ENCODE results near the gene RECK.
A peak's percentile ranks its signal among the peaks of the same experiment; 100 is the strongest.
"Not testable (repeated sequence)": the region's sequence is repeated elsewhere in the genome, so short reads cannot be mapped to it uniquely, and the experiment has no call there.

The RECK gene

GRCh38 chr9:36160126-36160525 is 123.4 kb downstream of the RECK start:
- ATAC-seq, H3K4me3 Mint-ChIP-seq, H3K9me3 Mint-ChIP-seq, H3K27me3 Mint-ChIP-seq, H3K4me1 Mint-ChIP-seq, DNase-seq, H3K27ac Mint-ChIP-seq: not testable (repeated sequence)

- Mint-ChIP-seq H3K4me1 (peaks cover 11% of the 10 kb centered on the region), H3K27me3 (no peaks in the 10 kb centered on the region), H3K4me3 (no peak overlapping the region), H3K27ac (no peak overlapping the region), H3K9me3 (no peaks in the 10 kb centered on the region)
- DNase-seq (no peak), ATAC-seq (no peak)
These were observed 124.5 kb downstream of the RECK start for GRCh38 chr9:36161187-36161586.

GRCh38 chr9:36162211-36162738 is 125.6 kb downstream of the RECK start:
- Mint-ChIP-seq H3K4me3 (no peak overlapping the region), H3K4me1 (peaks cover 16% of the 10 kb centered on the region), H3K27me3 (no peaks in the 10 kb centered on the region), H3K27ac (no peak overlapping the region), H3K9me3 (no peaks in the 10 kb centered on the region)
- ATAC-seq, result no peak
- no peak for DNase-seq

GRCh38 chr9:36163049-36163785 is 126.5 kb downstream of the RECK start:
- ATAC-seq (no peak), DNase-seq (no peak)
- Mint-ChIP-seq H3K27ac (peak overlapping the region in 1 of 2 donors; percentile 75), H3K9me3 (no peaks in the 10 kb centered on the region), H3K4me3 (no peak overlapping the region), H3K4me1 (peaks cover 13% of the 10 kb centered on the region), H3K27me3 (no peaks in the 10 kb centered on the region)

- peaks cover 8% of the 10 kb centered on the region for H3K4me1 Mint-ChIP-seq
- ATAC-seq (no peak), DNase-seq (no peak)
- no peaks in the 10 kb centered on the region for H3K9me3 Mint-ChIP-seq
- H3K27ac Mint-ChIP-seq, result no peak overlapping the region
- H3K4me3 Mint-ChIP-seq, result no peak overlapping the region
- H3K27me3 Mint-ChIP-seq, result no peaks in the 10 kb centered on the region
These were observed 127.1 kb downstream of the RECK start for GRCh38 chr9:36163786-36164170.

- Mint-ChIP-seq H3K4me1 (peaks cover 8% of the 10 kb centered on the region), H3K27ac (no peak overlapping the region), H3K27me3 (no peaks in the 10 kb centered on the region), H3K9me3 (no peaks in the 10 kb centered on the region), H3K4me3 (no peak overlapping the region)
- ATAC-seq (no peak), DNase-seq (no peak)
These were observed 127.7 kb downstream of the RECK start for GRCh38 chr9:36164372-36164771.

- peak overlapping the region in 1 of 2 donors; percentile 55 for H3K27ac Mint-ChIP-seq
- no peak overlapping the region for H3K4me3 Mint-ChIP-seq
- H3K9me3 Mint-ChIP-seq, result no peaks in the 10 kb centered on the region
- no peak for ATAC-seq
- H3K4me1 Mint-ChIP-seq, result peaks cover 8% of the 10 kb centered on the region
- no peak for DNase-seq
- H3K27me3 Mint-ChIP-seq, result no peaks in the 10 kb centered on the region
These were observed 128.3 kb downstream of the RECK start for GRCh38 chr9:36164989-36165388.

- peak overlapping the region; percentile 42 to 60 for H3K4me3 Mint-ChIP-seq
- H3K9me3 Mint-ChIP-seq, result no peaks in the 10 kb centered on the region
- H3K4me1 Mint-ChIP-seq, result peaks cover 8% of the 10 kb centered on the region
- H3K27ac Mint-ChIP-seq, result no peak overlapping the region
- ATAC-seq (no peak), DNase-seq (no peak)
- H3K27me3 Mint-ChIP-seq, result no peaks in the 10 kb centered on the region
These were observed 129.1 kb downstream of the RECK start for GRCh38 chr9:36165826-36166167.

- peak; percentile 87 for DNase-seq
- H3K27me3 Mint-ChIP-seq, result no peaks in the 10 kb centered on the region
- ATAC-seq, result peak; percentile 97
- H3K4me1 Mint-ChIP-seq, result peaks cover 8% of the 10 kb centered on the region
- H3K9me3 Mint-ChIP-seq, result no peaks in the 10 kb centered on the region
- peak overlapping the region; percentile 67 to 83 for H3K4me3 Mint-ChIP-seq
- H3K27ac Mint-ChIP-seq, result peak overlapping the region in 1 of 2 donors; percentile 22
These were observed 129.6 kb downstream of the RECK start for GRCh38 chr9:36166168-36166927.

GRCh38 chr9:36169166-36169565 is 132.5 kb downstream of the RECK start, which contains the start of gene CCIN:
Gene CCIN (plus strand): TSS chr9:36169388. CDS start chr9:36169503, 115 bp downstream.
- H3K27me3 Mint-ChIP-seq, result no peaks in the 10 kb centered on the region
- ATAC-seq, result no peak
- H3K27ac Mint-ChIP-seq, result no peak within 1 kb of the TSS
- no peaks in the 10 kb centered on the region for H3K9me3 Mint-ChIP-seq
- H3K4me3 Mint-ChIP-seq, result no peak within 1 kb of the TSS
- peaks cover 8% of the 10 kb centered on the region for H3K4me1 Mint-ChIP-seq
- DNase-seq, result no peak

- Mint-ChIP-seq H3K9me3 (no peaks in the 10 kb centered on the region), H3K27ac (no peak overlapping the region), H3K4me3 (no peak overlapping the region), H3K27me3 (no peaks in the 10 kb centered on the region), H3K4me1 (peaks cover 8% of the 10 kb centered on the region)
- ATAC-seq (no peak), DNase-seq (no peak)
These were observed 133.0 kb downstream of the RECK start for GRCh38 chr9:36169708-36170107.

GRCh38 chr9:36170531-36170930 is 133.8 kb downstream of the RECK start:
- no peak for DNase-seq
- Mint-ChIP-seq H3K27ac (no peak overlapping the region), H3K4me1 (peaks cover 8% of the 10 kb centered on the region), H3K4me3 (no peak overlapping the region), H3K9me3 (no peaks in the 10 kb centered on the region), H3K27me3 (no peaks in the 10 kb centered on the region)
- no peak for ATAC-seq

GRCh38 chr9:36173861-36174260 is 137.1 kb downstream of the RECK start:
- ATAC-seq, result no peak
- DNase-seq, result no peak
- H3K9me3 Mint-ChIP-seq, result no peaks in the 10 kb centered on the region
- no peak overlapping the region for H3K4me3 Mint-ChIP-seq
- no peaks in the 10 kb centered on the region for H3K4me1 Mint-ChIP-seq
- no peak overlapping the region for H3K27ac Mint-ChIP-seq
- no peaks in the 10 kb centered on the region for H3K27me3 Mint-ChIP-seq
